ENCODE results near the gene TTLL11. TPM values are rescaled to one million over a fixed set of nuclear protein-coding genes. Genes with fewer than 3 reads are reported as not detected.
"Not testable (repeated sequence)": the region's sequence is repeated elsewhere in the genome, so short reads cannot be mapped to it uniquely, and the experiment has no call there.

The TTLL11 gene
- total RNA-seq, 4 donors from 2014 or later = 3.2 to 11.8 (median 9.0) TPM

DNA sequence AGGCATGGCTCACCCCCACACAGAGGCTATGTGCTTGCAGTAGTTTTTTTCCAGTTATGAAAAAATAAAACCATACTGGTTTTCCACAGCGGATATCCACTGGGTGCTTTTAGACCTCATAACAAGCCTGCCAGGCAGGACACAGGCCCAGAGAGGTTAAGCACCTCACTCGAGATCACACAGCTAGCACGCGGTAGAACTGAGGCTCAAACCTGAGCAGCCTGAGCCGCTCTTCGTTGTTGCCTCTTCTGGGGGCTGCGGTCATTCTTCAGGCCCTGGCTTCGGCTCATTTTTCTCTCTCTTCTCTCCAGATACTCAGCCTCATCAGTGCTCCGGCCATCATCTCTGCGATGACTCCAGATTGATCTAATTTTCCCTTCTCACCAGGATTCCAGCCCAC lies 196.0 kb downstream of the TTLL11 start:
- DNase-seq = no peak
- intact Hi-C loops (cut with DNase I) = no loop called here
- no peak for TF ChIP-seq POLR2A (IDR thresholded peaks at IDR 0.05)
- TF ChIP-seq, protein P1, sequence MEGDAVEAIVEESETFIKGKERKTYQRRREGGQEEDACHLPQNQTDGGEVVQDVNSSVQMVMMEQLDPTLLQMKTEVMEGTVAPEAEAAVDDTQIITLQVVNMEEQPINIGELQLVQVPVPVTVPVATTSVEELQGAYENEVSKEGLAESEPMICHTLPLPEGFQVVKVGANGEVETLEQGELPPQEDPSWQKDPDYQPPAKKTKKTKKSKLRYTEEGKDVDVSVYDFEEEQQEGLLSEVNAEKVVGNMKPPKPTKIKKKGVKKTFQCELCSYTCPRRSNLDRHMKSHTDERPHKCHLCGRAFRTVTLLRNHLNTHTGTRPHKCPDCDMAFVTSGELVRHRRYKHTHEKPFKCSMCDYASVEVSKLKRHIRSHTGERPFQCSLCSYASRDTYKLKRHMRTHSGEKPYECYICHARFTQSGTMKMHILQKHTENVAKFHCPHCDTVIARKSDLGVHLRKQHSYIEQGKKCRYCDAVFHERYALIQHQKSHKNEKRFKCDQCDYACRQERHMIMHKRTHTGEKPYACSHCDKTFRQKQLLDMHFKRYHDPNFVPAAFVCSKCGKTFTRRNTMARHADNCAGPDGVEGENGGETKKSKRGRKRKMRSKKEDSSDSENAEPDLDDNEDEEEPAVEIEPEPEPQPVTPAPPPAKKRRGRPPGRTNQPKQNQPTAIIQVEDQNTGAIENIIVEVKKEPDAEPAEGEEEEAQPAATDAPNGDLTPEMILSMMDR (IDR thresholded peaks at IDR 0.05) = no peak
- Histone ChIP-seq H3K27ac (no peak overlapping the region), H3K4me1 (no peaks in the 10 kb centered on the region), H3K27me3 (no peaks in the 10 kb centered on the region), H3K36me3 (no peaks in the 10 kb centered on the region), H3K9me3 (peaks cover 0 to 12% (median 0%) of the 10 kb centered on the region in 3 donors), H3K4me3 (no peak overlapping the region)
- 86 to 95% methylated on average over 10 of the region's 10 CpGs for WGBS, 2 donors

DNA sequence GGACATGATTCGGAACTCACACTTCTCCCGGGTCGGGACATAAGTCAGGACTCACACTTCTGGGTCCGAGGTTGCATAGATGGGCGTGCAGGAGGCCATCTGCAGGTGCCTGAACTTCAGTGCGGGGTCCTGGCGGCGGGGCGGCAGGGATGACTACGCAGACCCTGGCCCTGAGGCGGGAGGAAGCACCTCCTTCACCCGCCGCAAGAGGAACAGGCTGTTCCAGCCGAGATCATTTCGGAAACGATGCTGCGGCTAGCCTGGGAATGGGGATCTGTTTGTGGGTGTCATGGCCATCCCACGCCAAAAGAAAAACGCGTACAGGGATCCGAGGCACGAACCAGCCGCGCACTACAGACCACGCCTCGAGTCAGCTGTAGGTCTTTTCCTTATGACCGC lies 196.6 kb downstream of the TTLL11 start:
- Histone ChIP-seq H3K4me1 (no peaks in the 10 kb centered on the region), H3K4me3 (no peak overlapping the region), H3K27ac (no peak overlapping the region), H3K27me3 (no peaks in the 10 kb centered on the region), H3K36me3 (no peaks in the 10 kb centered on the region), H3K9me3 (peaks cover 0 to 12% (median 0%) of the 10 kb centered on the region in 3 donors)
- TF ChIP-seq POLR2A (IDR thresholded peaks at IDR 0.05) = no peak
- TF ChIP-seq, protein P1 (IDR thresholded peaks at IDR 0.05) = no peak
- intact Hi-C loops (cut with DNase I) = no loop called here
- WGBS, 2 donors = 83 to 84% methylated on average over 15 to 20 of the region's 27 CpGs
- DNase-seq = no peak

DNA sequence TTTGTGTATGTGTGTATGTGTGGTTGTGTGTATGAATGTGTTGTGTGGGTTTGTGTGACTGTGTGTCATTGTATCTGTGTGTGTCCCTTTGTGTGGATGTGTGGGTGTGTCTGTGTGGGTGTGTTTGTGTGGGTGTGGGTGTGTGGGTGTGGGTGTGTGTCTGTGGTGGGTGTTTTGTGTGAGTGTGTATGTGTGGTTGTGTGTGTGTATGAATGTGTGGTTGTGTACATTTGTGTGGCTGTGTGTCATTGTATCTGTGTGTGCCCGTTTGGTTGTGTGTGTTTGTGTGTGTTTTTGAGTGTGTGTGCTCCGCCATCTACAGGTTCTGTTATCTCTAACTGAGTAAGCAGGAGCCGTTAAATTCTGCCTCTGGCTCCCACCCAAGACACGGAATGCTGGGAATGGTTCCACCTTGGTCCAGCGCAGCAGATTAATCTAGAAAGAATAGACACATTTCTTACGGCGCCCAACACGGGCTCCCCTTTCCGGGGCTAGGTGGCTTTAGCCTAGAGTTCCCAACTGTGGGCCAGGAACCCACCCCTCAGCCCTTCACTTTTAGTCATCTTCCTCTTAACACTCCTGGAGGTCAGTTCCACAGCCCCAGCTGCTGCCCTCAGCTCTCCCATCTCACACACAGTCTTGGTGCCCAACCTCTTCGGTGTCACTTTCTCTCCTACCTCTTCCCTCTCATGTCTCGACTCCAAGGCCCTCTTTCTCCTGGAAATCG lies 197.1 kb downstream of the TTLL11 start:
- Histone ChIP-seq H3K4me3 (no peak overlapping the region), H3K4me1 (no peaks in the 10 kb centered on the region), H3K27ac (no peak overlapping the region), H3K9me3 (peaks cover 0 to 12% (median 0%) of the 10 kb centered on the region in 3 donors), H3K36me3 (no peaks in the 10 kb centered on the region), H3K27me3 (no peaks in the 10 kb centered on the region)
- intact Hi-C loops (cut with DNase I) = no loop called here
- TF ChIP-seq, protein P1 (IDR thresholded peaks at IDR 0.05) = no peak
- TF ChIP-seq POLR2A (IDR thresholded peaks at IDR 0.05) = no peak
- no peak for DNase-seq
- 33 to 51% methylated on average over 10 to 11 of the region's 12 CpGs for WGBS, 2 donors

DNA sequence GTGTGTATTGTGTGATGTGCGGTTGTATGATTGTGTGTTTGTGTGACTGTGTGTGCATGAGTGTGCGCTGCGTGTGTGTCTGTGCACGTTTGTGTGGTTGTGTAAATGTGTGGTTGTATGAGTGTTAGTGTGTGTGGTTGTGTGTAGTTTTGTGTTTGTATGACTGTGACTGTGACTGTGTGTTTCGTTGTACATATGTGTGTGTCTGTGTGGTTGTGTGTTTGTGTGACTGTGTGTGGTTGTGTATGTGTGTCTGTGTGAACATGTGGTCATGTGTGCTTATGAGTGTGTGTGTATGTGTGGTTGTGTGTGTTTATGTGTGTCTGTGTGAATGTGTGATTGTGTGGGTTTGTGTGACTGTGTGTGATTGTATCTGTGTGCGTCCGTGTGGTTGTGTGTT lies 197.8 kb downstream of the TTLL11 start:
- no peaks in the 10 kb centered on the region for H3K36me3 ChIP-seq
- TF ChIP-seq POLR2A (IDR thresholded peaks at IDR 0.05) = no peak
- TF ChIP-seq, protein P1 (IDR thresholded peaks at IDR 0.05) = no peak
- H3K27ac ChIP-seq = no peak overlapping the region
- WGBS, 2 donors = 56 to 58% methylated on average over 7 of the region's 7 CpGs
- no peaks in the 10 kb centered on the region for H3K27me3 ChIP-seq
- no peak for DNase-seq
- H3K4me1 ChIP-seq = no peaks in the 10 kb centered on the region
- H3K4me3 ChIP-seq = no peak overlapping the region
- peaks cover 0 to 7% (median 0%) of the 10 kb centered on the region in 3 donors for H3K9me3 ChIP-seq
- intact Hi-C loops (cut with DNase I) = no loop called here

DNA sequence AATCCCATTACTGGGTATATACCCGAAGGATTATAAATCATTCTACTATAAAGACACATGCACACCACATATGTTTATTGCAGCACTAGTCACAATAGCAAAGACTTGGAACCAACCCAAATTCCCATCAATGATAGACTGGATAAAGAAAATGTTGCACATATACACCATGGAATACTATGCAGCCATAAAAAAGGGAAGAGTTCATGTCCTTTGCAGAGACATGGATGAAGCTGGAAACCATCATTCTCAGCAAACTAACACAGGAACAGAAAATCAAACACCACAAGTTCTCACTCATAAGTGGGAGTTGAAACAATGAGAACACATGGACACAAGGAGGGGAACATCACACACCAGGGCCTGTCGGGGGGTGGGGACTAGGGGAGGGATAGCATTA lies 198.7 kb downstream of the TTLL11 start:
- H3K27ac ChIP-seq; H3K27me3 ChIP-seq; intact Hi-C loops (cut with DNase I); H3K4me3 ChIP-seq; H3K36me3 ChIP-seq; H3K9me3 ChIP-seq; H3K4me1 ChIP-seq; DNase-seq: not testable (repeated sequence)
- 53 to 58% methylated on average over 2 of the region's 2 CpGs for WGBS, 2 donors
